Ascending aorta (tissue), 2 donors: Measurements from ENCODE around the gene MRC2. TPM values are rescaled to one million over a fixed set of nuclear protein-coding genes. Genes with fewer than 3 reads are reported as not detected.

Experiments used
- DNase-seq, 2 donors: peaks; one replicate each; pipeline ENCODE4 v3.0.0-alpha.2; 2019; ENCODE audit warnings: low spot score in 2 of 2
- H3K27ac ChIP-seq, 2 donors: fragments of 200-600 bp; sonication (generic); one replicate each; pipeline ENCODE4 v1.5.1; 2016 to 2017; ENCODE audit warnings: mild to moderate bottlenecking in 1 of 2
- H3K27me3 ChIP-seq: fragments of 200-600 bp; sonication (generic); one replicate; pipeline ENCODE4 v1.5.1; 2017
- H3K36me3 ChIP-seq, 2 donors: fragments of 200-600 bp; sonication (generic); one replicate each; pipeline ENCODE4 v1.5.1; 2016
- H3K4me1 ChIP-seq, 2 donors: fragments of 200-600 bp; sonication (generic); one replicate each; pipeline ENCODE4 v1.5.1; 2016 to 2017; ENCODE audit warnings: mild to moderate bottlenecking in 1 of 2
- H3K4me3 ChIP-seq, 2 donors: fragments of 200-600 bp; sonication (generic); one replicate each; pipeline ENCODE4 v1.5.1; 2016 to 2017; ENCODE audit warnings: mild to moderate bottlenecking in 1 of 2
- H3K9me3 ChIP-seq, 2 donors: fragments of 200-600 bp; sonication (generic); one replicate each; pipeline ENCODE4 v1.5.1; 2016
- CTCF ChIP-seq, 3 experiments: fragments of 200-600 bp in 2 of 3; fragments of 450-650 bp in 1 of 3; sonication (generic) in 2 of 3; IDR thresholded peaks; one replicate each; pipeline ENCODE4 v1.5.1; 2016 to 2019; ENCODE audit warnings: antibody characterized with exemption in 3 of 3, mild to moderate bottlenecking in 1 of 3, moderate library complexity in 1 of 3
- intact Hi-C: fragments of 100-400 bp; cut with DNase I; formaldehyde crosslinking; loops from one replicate; pipeline ENCODE4 v1.15.1; 2023
- total RNA-seq: library from RNA; depleted of rRNA; stranded (reverse); fragments of >200 nt; gene quantifications from one replicate; pipeline ENCODE4 v1.1.0, GENCODE V29; 2016

Gene MRC2
- total RNA-seq, 1 donor from 2014 or later, result 147 TPM

GRCh38 chr17:62700964-62701705 lies 73.7 kb downstream of the MRC2 start:
- Histone ChIP-seq H3K27me3 (no peaks in the 10 kb centered on the region), H3K4me1 (peaks cover 0 to 33% of the 10 kb centered on the region in 2 donors), H3K9me3 (no peaks in the 10 kb centered on the region), H3K36me3 (no peaks in the 10 kb centered on the region), H3K4me3 (no peak overlapping the region), H3K27ac (no peak overlapping the region)
- no peak for DNase-seq
- TF ChIP-seq CTCF (IDR thresholded peaks at IDR 0.05), result no peak
- intact Hi-C loops, result loop anchor here (10.0 kb wide), 2 partner anchors 384 to 584 kb away; no protein-coding TSS in a partner anchor

GRCh38 chr17:62701706-62702085 lies 74.2 kb downstream of the MRC2 start:
- no peak for DNase-seq
- H3K9me3 ChIP-seq, result no peaks in the 10 kb centered on the region
- no peaks in the 10 kb centered on the region for H3K27me3 ChIP-seq
- peaks cover 0 to 30% of the 10 kb centered on the region in 2 donors for H3K4me1 ChIP-seq
- no peak for TF ChIP-seq CTCF (IDR thresholded peaks at IDR 0.05)
- H3K4me3 ChIP-seq, result no peak overlapping the region
- intact Hi-C loops, result loop anchor here (10.0 kb wide), 2 partner anchors 383 to 583 kb away; no protein-coding TSS in a partner anchor
- H3K36me3 ChIP-seq, result no peaks in the 10 kb centered on the region
- H3K27ac ChIP-seq, result no peak overlapping the region

- Histone ChIP-seq H3K27me3 (no peaks in the 10 kb centered on the region), H3K36me3 (no peaks in the 10 kb centered on the region), H3K4me3 (no peak overlapping the region), H3K27ac (no peak overlapping the region), H3K4me1 (peaks cover 0 to 23% of the 10 kb centered on the region in 2 donors), H3K9me3 (no peaks in the 10 kb centered on the region)
- TF ChIP-seq CTCF (IDR thresholded peaks at IDR 0.05), result no peak
- intact Hi-C loops, result loop anchor here (1.0 to 10.0 kb wide), 3 partner anchors 265 to 582 kb away; no protein-coding TSS in a partner anchor
- DNase-seq, result no peak
Observed at GRCh38 chr17:62702746-62703260, 75.3 kb downstream of the MRC2 start.

- peak; percentile 29 to 83 for DNase-seq
- intact Hi-C loops, result loop anchor here (1.0 to 10.0 kb wide), 3 partner anchors 265 to 581 kb away; no protein-coding TSS in a partner anchor
- H3K36me3 ChIP-seq, result no peaks in the 10 kb centered on the region
- peak overlapping the region in 1 of 2 donors; percentile 19 for H3K27ac ChIP-seq
- H3K4me3 ChIP-seq, result peak overlapping the region; percentile 87 to 93
- peaks cover 0 to 23% of the 10 kb centered on the region in 2 donors for H3K4me1 ChIP-seq
- H3K27me3 ChIP-seq, result no peaks in the 10 kb centered on the region
- no peak for TF ChIP-seq CTCF (IDR thresholded peaks at IDR 0.05)
- no peaks in the 10 kb centered on the region for H3K9me3 ChIP-seq
Observed at GRCh38 chr17:62703261-62703775, 75.8 kb downstream of the MRC2 start.

- H3K9me3 ChIP-seq, result no peaks in the 10 kb centered on the region
- H3K36me3 ChIP-seq, result no peaks in the 10 kb centered on the region
- H3K27ac ChIP-seq, result peak overlapping the region; percentile 35 to 56
- peaks cover 0 to 23% of the 10 kb centered on the region in 2 donors for H3K4me1 ChIP-seq
- peak overlapping the region; percentile 87 to 93 for H3K4me3 ChIP-seq
- intact Hi-C loops, result loop anchor here (1.0 to 10.0 kb wide), 4 partner anchors 264 to 702 kb away; no protein-coding TSS in a partner anchor
- peak; percentile 80 to 95 (median 84) for TF ChIP-seq CTCF (IDR thresholded peaks at IDR 0.05)
- DNase-seq, result peak in 1 of 2 donors; percentile 85
- no peaks in the 10 kb centered on the region for H3K27me3 ChIP-seq
Observed at GRCh38 chr17:62703776-62704380, 76.4 kb downstream of the MRC2 start.
